ENCODE data around the gene COPG2. TPM values are rescaled to one million over a fixed set of nuclear protein-coding genes. Genes with fewer than 3 reads are reported as not detected.

COPG2 gene
- total RNA-seq, 1 experiment from 2014 or later = 13.9 TPM

DNA sequence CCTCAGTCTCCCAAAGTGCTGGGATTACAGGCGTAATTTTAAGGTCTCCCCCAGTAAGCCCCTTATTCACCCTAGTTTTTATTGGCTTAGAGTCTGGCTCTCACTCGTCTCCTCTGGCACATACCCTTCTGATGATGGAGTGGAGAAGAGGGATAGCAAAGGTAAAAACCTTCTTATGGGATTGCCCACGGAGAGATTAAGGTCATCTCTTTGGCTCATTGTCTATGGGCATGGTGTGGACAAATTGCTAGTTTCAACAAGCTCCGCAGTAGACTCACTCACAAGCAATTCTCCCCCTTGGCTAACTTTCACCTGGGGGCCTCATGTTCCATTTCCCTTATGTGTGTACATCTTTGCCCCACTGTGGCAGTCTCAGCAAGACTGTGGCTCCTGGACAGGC lies 40.2 kb upstream of the COPG2 start:
- intact Hi-C loops (cut with micrococcal nuclease; ENCODE audit: unreplicated experiment) = no loop called here
- DNase-seq = no peak
- H3K9me3 Mint-ChIP-seq (ENCODE audit: unreplicated experiment) = peaks cover 22% of the 10 kb centered on the region
- Histone ChIP-seq H3K9me3 (no peaks in the 10 kb centered on the region), H3K36me3 (ENCODE audit: control insufficient read depth, insufficient read depth, low read length) (no peaks in the 10 kb centered on the region), H3K4me1 (no peaks in the 10 kb centered on the region), H3K27me3 (replicated peaks; ENCODE audit: control insufficient read depth, insufficient read depth, low read length) (no peaks in the 10 kb centered on the region; the same call in 1 of the 2 replicates), H3K4me3 (ENCODE audit: low read depth, low read length) (no peak overlapping the region)
- no peak overlapping the region for H3K4me3 Mint-ChIP-seq (ENCODE audit: unreplicated experiment)
- TF ChIP-seq, protein P1, sequence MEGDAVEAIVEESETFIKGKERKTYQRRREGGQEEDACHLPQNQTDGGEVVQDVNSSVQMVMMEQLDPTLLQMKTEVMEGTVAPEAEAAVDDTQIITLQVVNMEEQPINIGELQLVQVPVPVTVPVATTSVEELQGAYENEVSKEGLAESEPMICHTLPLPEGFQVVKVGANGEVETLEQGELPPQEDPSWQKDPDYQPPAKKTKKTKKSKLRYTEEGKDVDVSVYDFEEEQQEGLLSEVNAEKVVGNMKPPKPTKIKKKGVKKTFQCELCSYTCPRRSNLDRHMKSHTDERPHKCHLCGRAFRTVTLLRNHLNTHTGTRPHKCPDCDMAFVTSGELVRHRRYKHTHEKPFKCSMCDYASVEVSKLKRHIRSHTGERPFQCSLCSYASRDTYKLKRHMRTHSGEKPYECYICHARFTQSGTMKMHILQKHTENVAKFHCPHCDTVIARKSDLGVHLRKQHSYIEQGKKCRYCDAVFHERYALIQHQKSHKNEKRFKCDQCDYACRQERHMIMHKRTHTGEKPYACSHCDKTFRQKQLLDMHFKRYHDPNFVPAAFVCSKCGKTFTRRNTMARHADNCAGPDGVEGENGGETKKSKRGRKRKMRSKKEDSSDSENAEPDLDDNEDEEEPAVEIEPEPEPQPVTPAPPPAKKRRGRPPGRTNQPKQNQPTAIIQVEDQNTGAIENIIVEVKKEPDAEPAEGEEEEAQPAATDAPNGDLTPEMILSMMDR (IDR thresholded peaks at IDR 0.05; ENCODE audit: insufficient read depth in 1 of 2, low read depth in 1 of 2, low read length in 1 of 2, severe bottlenecking in 1 of 2, unreplicated experiment in 1 of 2) = no peak
- ChIA-PET POLR2A (no interaction called here), CTCF (no interaction called here)
- no peak overlapping the region for H3K27ac Mint-ChIP-seq (ENCODE audit: unreplicated experiment)
- no peaks in the 10 kb centered on the region for H3K36me3 Mint-ChIP-seq (ENCODE audit: insufficient read depth, unreplicated experiment)
- H3K27me3 Mint-ChIP-seq (ENCODE audit: insufficient read depth, unreplicated experiment) = peaks cover 9% of the 10 kb centered on the region
- no peaks in the 10 kb centered on the region for H3K4me1 Mint-ChIP-seq (ENCODE audit: low read depth, unreplicated experiment)
- no TSS peak for BruUV-seq (replicated peaks)

DNA sequence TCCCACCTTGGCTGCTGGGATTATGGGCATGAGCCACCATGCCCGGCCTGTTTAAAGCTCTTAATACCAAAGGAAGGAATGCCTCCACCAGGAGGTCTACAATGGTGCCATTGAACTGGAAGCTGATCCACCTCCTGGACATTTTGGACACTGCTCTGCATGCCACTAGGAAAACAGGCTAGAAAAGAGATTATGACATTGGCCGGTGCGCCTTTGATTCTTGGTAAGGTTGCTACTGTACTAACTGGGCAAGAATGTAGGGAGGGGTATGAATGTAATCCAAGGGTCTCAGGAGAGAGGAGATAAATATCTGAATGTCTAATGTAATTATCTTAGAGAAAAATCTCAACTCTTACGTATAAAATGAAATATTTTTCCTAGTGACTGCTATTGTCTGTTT lies 39.5 kb upstream of the COPG2 start:
- Histone ChIP-seq H3K4me1 (no peaks in the 10 kb centered on the region), H3K27me3 (replicated peaks; ENCODE audit: control insufficient read depth, insufficient read depth, low read length) (no peaks in the 10 kb centered on the region; the same call in 1 of the 2 replicates), H3K36me3 (ENCODE audit: control insufficient read depth, insufficient read depth, low read length) (no peaks in the 10 kb centered on the region), H3K4me3 (ENCODE audit: low read depth, low read length) (no peak overlapping the region), H3K9me3 (no peaks in the 10 kb centered on the region)
- intact Hi-C loops (cut with micrococcal nuclease; ENCODE audit: unreplicated experiment) = no loop called here
- H3K4me3 Mint-ChIP-seq (ENCODE audit: unreplicated experiment) = no peak overlapping the region
- H3K9me3 Mint-ChIP-seq (ENCODE audit: unreplicated experiment) = peaks cover 22% of the 10 kb centered on the region
- CTCF ChIA-PET = interaction anchor here (0.6 kb wide), 1 partner anchor 574 kb away, joined by 3 read pairs; no protein-coding TSS in a partner anchor
- no TSS peak for BruUV-seq (replicated peaks)
- H3K27me3 Mint-ChIP-seq (ENCODE audit: insufficient read depth, unreplicated experiment) = peaks cover 9% of the 10 kb centered on the region
- TF ChIP-seq, protein P1 (IDR thresholded peaks at IDR 0.05; ENCODE audit: insufficient read depth in 1 of 2, low read depth in 1 of 2, low read length in 1 of 2, severe bottlenecking in 1 of 2, unreplicated experiment in 1 of 2) = no peak
- no peaks in the 10 kb centered on the region for H3K4me1 Mint-ChIP-seq (ENCODE audit: low read depth, unreplicated experiment)
- H3K36me3 Mint-ChIP-seq (ENCODE audit: insufficient read depth, unreplicated experiment) = no peaks in the 10 kb centered on the region
- no peak for DNase-seq
- no peak overlapping the region for H3K27ac Mint-ChIP-seq (ENCODE audit: unreplicated experiment)
- POLR2A ChIA-PET = no interaction called here

DNA sequence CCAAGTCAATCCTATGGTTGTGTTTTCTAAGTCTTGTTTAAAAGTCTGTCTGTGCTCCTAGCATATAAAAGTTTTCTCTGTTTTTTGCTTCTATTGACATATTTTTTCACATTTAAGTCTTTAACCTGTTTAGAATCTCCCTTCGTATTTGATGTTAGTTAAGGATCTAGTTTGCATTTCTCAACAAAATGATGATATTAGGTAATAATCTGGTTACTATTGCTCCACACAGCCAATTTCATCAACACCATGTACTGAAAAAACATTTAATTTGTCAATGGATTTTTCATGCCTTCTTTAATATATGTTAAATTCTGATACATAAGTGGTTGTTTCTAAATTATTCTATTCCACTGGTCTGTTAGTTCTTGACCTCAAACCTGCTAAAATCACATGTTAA lies 35.3 kb upstream of the COPG2 start:
- no peak overlapping the region for H3K4me3 ChIP-seq (ENCODE audit: low read depth, low read length)
- POLR2A ChIA-PET = no interaction called here
- intact Hi-C loops (cut with micrococcal nuclease; ENCODE audit: unreplicated experiment) = no loop called here
- no peaks in the 10 kb centered on the region for H3K9me3 ChIP-seq
- CTCF ChIA-PET = no interaction called here
- H3K27me3 ChIP-seq (replicated peaks; ENCODE audit: control insufficient read depth, insufficient read depth, low read length) = no peaks in the 10 kb centered on the region
- no peak overlapping the region for H3K4me3 Mint-ChIP-seq (ENCODE audit: unreplicated experiment)
- no peak overlapping the region for H3K27ac Mint-ChIP-seq (ENCODE audit: unreplicated experiment)
- no peaks in the 10 kb centered on the region for H3K36me3 Mint-ChIP-seq (ENCODE audit: insufficient read depth, unreplicated experiment)
- peaks cover 9% of the 10 kb centered on the region for H3K27me3 Mint-ChIP-seq (ENCODE audit: insufficient read depth, unreplicated experiment)
- no peaks in the 10 kb centered on the region for H3K4me1 Mint-ChIP-seq (ENCODE audit: low read depth, unreplicated experiment)
- BruUV-seq (replicated peaks) = no TSS peak
- H3K4me1 ChIP-seq = no peaks in the 10 kb centered on the region
- TF ChIP-seq, protein P1 (IDR thresholded peaks at IDR 0.05; ENCODE audit: insufficient read depth in 1 of 2, low read depth in 1 of 2, low read length in 1 of 2, severe bottlenecking in 1 of 2, unreplicated experiment in 1 of 2) = no peak
- no peak for DNase-seq
- H3K36me3 ChIP-seq (ENCODE audit: control insufficient read depth, insufficient read depth, low read length) = no peaks in the 10 kb centered on the region
- H3K9me3 Mint-ChIP-seq (ENCODE audit: unreplicated experiment) = peaks cover 22% of the 10 kb centered on the region

Measured in Caco-2 (cell line).